GM10248 (cell line): ENCODE results near the gene TLE3.

Experiments
- CTCF ChIA-PET: fragments of 300-600 bp; sonication (Branson Sonifier 250); formaldehyde crosslinking; extraction: SDS; loops from one replicate; lab custom pipeline; 2021; ENCODE audit warnings: antibody characterized with exemption; lab: Yijun Ruan, JAX
- POLR2A ChIA-PET: fragments of 350-650 bp; sonication (Branson Sonifier 250); formaldehyde crosslinking; extraction: SDS; loops from one replicate; lab custom pipeline; 2020; ENCODE audit warnings: antibody characterized with exemption; lab: Yijun Ruan, JAX
- DNase-seq: peaks from one replicate; pipeline ENCODE4 v3.0.0; 2012; ENCODE audit errors: extremely low spot score
- CTCF ChIP-seq: IDR thresholded peaks from 2 replicates; pipeline ENCODE4 v1.5.1; 2012; ENCODE audit warnings: mild to moderate bottlenecking, low read depth; ENCODE audit errors: extremely low read depth, missing control alignments, control extremely low read depth

TLE3 gene

GRCh38 chr15:70077188-70078147, 20.2 kb downstream of the TLE3 start:
- no peak for DNase-seq
- ChIA-PET POLR2A (no interaction called here), CTCF (interaction anchor here (1.2 kb wide), 1 partner anchor 10 kb away, joined by 3 read pairs; no protein-coding TSS in a partner anchor)

GRCh38 chr15:70074380-70074779, 23.3 kb downstream of the TLE3 start:
- ChIA-PET POLR2A (no interaction called here), CTCF (no interaction called here)
- no peak for DNase-seq
- no peak for TF ChIP-seq CTCF

More at GRCh38 chr15:70077188-70078147, 20.2 kb downstream of the TLE3 start:
- TF ChIP-seq CTCF: no peak

GRCh38 chr15:70072479-70072878, 25.2 kb downstream of the TLE3 start:
- TF ChIP-seq CTCF: no peak
- ChIA-PET POLR2A (no interaction called here), CTCF (interaction anchor here (0.9 to 1.2 kb wide), 2 partner anchors 13 to 416 kb away, joined by 3 read pairs; no protein-coding TSS in a partner anchor)
- DNase-seq: no peak

GRCh38 chr15:70071799-70072198, 25.9 kb downstream of the TLE3 start:
- ChIA-PET POLR2A (no interaction called here), CTCF (interaction anchor here (0.9 to 1.2 kb wide), 2 partner anchors 12 to 417 kb away, joined by 3 read pairs; no protein-coding TSS in a partner anchor)
- no peak for TF ChIP-seq CTCF
- no peak for DNase-seq

GRCh38 chr15:70069716-70070115, 28.0 kb downstream of the TLE3 start:
- DNase-seq: no peak
- CTCF ChIA-PET: interaction anchor here (1.8 to 3.5 kb wide), 2 partner anchors 11 to 28 kb away, joined by 4 to 11 read pairs; no protein-coding TSS in a partner anchor
- POLR2A ChIA-PET: no interaction called here
- no peak for TF ChIP-seq CTCF

GRCh38 chr15:70068783-70069565, 28.7 kb downstream of the TLE3 start:
- no peak for DNase-seq
- no peak for TF ChIP-seq CTCF
- ChIA-PET CTCF (interaction anchor here (1.6 to 3.5 kb wide), 3 partner anchors 10 to 28 kb away, joined by 4 to 11 read pairs (median 6); no protein-coding TSS in a partner anchor), POLR2A (no interaction called here)
